ENCODE results near the gene TRPM2.
A peak's percentile ranks its signal among the peaks of the same experiment; 100 is the strongest.

GRCh38 chr21:44337941-44338895, 15.2 kb upstream of the TRPM2 start:
- TF ChIP-seq POLR2A (IDR thresholded peaks at IDR 0.05; ENCODE audit: control extremely low read depth in 1 of 2, low read depth in 2 of 2, low read length in 2 of 2), result 0 out of 3 replicates have a peak, but pooled peaks of 1 of the 2 experiments have one; percentile 30
- no peak for TF ChIP-seq SUZ12 (IDR thresholded peaks at IDR 0.05; ENCODE audit: low read length)
- TF ChIP-seq EZH2 (IDR thresholded peaks at IDR 0.05; ENCODE audit: low read depth, low read length, severe bottlenecking), result no peak
- peak; percentile 18 to 75; a peak in 1 of 4 replicates for TF ChIP-seq SIN3A (conservative IDR thresholded peaks at IDR 0.05 in 1 of 2, IDR thresholded peaks at IDR 0.05 in 1 of 2; ENCODE audit: low read depth in 1 of 2, low read length in 2 of 2)
- no peak for TF ChIP-seq RBBP5 (IDR thresholded peaks at IDR 0.05; ENCODE audit: borderline replicate concordance, low read depth, low read length)
- TF ChIP-seq RAD21 (IDR thresholded peaks at IDR 0.05 in 1 of 2, conservative IDR thresholded peaks at IDR 0.05 in 1 of 2; ENCODE audit: low read depth in 2 of 2, low read length in 2 of 2), result peak; percentile 42 to 52

All from H1 (cell line).